ENCODE results near the gene PARVB.

PARVB gene

DNA sequence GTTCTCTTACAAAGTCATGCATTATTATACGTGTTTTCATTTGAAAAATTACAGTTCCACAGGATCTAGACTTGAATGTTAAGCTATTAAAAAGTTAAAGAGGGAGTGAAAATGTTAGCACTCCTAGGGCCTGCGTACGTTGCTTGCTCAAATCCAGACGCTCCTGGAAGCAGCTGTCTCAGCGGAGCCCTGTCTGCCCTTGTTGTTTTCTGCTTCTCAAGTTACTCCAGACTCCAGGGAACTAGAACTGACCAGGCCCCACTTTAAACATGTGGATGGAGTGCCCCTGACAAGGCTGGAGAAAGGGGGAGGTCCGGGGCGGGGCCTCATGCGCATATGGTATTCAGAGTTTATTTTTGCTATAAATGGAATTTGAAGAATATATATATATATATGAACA lies 9.6 kb downstream of the PARVB start:
- no peak overlapping the region for H3K9ac ChIP-seq (ENCODE audit: insufficient read length, low read depth)
- H3K9me3 ChIP-seq (ENCODE audit: insufficient read depth, low read length) = no peaks in the 10 kb centered on the region
- H3K4me1 ChIP-seq (ENCODE audit: insufficient read depth, insufficient read length) = peaks cover 5% of the 10 kb centered on the region
- no peak for DNase-seq (ENCODE audit: low read depth, low spot score)
- no peak overlapping the region for H3K4me3 ChIP-seq (ENCODE audit: insufficient read length, low read depth)
- H3K27me3 ChIP-seq (ENCODE audit: insufficient read depth, insufficient read length) = no peaks in the 10 kb centered on the region
- TF ChIP-seq YY1 (IDR thresholded peaks at IDR 0.05; ENCODE audit: insufficient read depth, insufficient read length) (no peak), ZNF274 (IDR thresholded peaks at IDR 0.05; ENCODE audit: low read depth, low read length) (no peak), SUZ12 (IDR thresholded peaks at IDR 0.05; ENCODE audit: extremely low read depth, insufficient read depth, insufficient read length) (no peak)
- no peaks in the 10 kb centered on the region for H3K36me3 ChIP-seq (ENCODE audit: insufficient read depth, insufficient read length, low read length)

GRCh38 chr22:44037519-44038375 lies 13.6 kb downstream of the PARVB start:
- Histone ChIP-seq H3K4me1 (ENCODE audit: insufficient read depth, insufficient read length) (no peaks in the 10 kb centered on the region), H3K36me3 (ENCODE audit: insufficient read depth, insufficient read length, low read length) (no peaks in the 10 kb centered on the region), H3K4me3 (ENCODE audit: insufficient read length, low read depth) (no peak overlapping the region), H3K27me3 (ENCODE audit: insufficient read depth, insufficient read length) (no peaks in the 10 kb centered on the region), H3K9ac (ENCODE audit: insufficient read length, low read depth) (no peak overlapping the region), H3K9me3 (ENCODE audit: insufficient read depth, low read length) (no peaks in the 10 kb centered on the region)
- DNase-seq (ENCODE audit: low read depth, low spot score) = no peak
- TF ChIP-seq SUZ12 (IDR thresholded peaks at IDR 0.05; ENCODE audit: extremely low read depth, insufficient read depth, insufficient read length) (no peak), YY1 (IDR thresholded peaks at IDR 0.05; ENCODE audit: insufficient read depth, insufficient read length) (no peak), ZNF274 (IDR thresholded peaks at IDR 0.05; ENCODE audit: low read depth, low read length) (no peak)

DNA sequence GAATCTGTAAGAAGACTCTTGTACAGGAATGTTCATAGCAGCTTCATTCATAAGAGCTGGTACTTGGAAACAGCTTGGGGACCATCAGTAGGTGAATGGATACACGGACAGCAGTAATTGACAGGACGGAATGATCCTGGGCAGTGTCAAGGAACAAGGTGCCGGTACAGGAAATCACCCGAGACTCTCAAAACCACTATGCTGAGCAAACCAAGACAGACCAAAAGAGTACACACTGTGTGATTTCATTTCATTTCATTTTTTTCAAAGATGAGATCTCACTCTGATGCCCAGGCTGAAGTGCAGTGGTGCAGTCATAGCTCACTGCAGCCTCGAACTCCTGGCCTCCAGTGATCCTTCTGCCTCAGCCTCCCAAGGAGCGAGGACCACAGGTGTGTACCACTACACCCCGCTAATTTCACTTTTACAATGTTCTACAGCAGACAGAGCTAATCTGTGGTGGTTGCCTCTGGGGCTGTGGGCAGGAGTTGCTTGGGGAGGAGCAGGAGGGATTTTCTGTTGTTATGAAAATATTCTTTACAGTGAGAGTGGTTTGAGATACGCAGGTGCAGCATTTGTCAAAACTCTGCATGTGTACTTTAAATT lies 15.6 kb downstream of the PARVB start:
- TF ChIP-seq ZNF274 (IDR thresholded peaks at IDR 0.05; ENCODE audit: low read depth, low read length) = no peak
- no peak for TF ChIP-seq SUZ12 (IDR thresholded peaks at IDR 0.05; ENCODE audit: extremely low read depth, insufficient read depth, insufficient read length)
- TF ChIP-seq YY1 (IDR thresholded peaks at IDR 0.05; ENCODE audit: insufficient read depth, insufficient read length) = no peak
- H3K27me3 ChIP-seq (ENCODE audit: insufficient read depth, insufficient read length) = no peaks in the 10 kb centered on the region
- DNase-seq (ENCODE audit: low read depth, low spot score) = no peak
- H3K4me3 ChIP-seq (ENCODE audit: insufficient read length, low read depth) = no peak overlapping the region
- H3K9ac ChIP-seq (ENCODE audit: insufficient read length, low read depth) = no peak overlapping the region
- H3K4me1 ChIP-seq (ENCODE audit: insufficient read depth, insufficient read length) = no peaks in the 10 kb centered on the region
- no peaks in the 10 kb centered on the region for H3K9me3 ChIP-seq (ENCODE audit: insufficient read depth, low read length)
- no peaks in the 10 kb centered on the region for H3K36me3 ChIP-seq (ENCODE audit: insufficient read depth, insufficient read length, low read length)

DNA sequence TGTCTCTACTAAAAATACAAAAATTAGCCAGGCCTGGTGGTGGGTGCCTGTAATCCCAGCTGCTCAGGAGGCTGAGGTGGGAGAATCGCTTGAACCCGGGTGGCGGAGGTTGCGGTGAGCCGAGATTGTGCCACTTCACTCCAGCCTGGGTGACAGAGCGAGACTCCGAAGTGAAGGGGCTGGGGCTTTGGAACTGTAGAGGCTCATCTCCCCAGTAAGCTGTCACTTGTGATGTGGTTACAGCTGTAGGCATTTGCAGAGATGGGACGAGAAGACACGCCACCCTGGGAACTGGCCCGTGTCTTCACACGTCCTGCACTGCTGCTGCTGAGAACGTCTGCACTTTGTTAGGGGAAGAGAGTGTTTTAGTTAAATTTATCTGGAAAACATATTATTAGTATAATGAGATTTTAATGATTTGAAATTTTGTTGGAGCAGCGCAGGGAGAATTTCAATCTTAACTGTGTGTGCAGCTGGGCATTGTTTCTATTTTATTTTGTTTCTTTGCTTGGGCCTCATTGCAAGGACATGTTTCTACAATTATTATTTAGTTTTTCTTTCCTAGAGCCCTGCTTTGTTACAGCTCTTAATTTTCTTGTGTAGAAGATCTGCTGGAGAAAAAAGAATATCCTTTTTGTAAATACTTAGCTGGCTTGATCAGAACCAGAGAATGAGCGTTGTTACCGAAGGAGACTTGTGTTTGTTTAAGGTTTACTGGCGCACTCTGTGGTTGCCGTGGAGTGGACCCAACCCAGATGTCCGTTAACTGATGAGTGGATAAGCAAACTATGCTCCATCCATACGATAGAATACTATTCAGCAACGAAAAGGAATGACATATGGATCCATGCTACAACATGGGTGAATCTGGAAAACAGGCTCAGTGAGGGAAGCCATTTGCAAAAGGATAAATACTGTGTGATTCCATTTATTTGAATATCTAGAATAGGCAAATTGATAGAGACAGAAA lies 18.4 kb downstream of the PARVB start:
- no peaks in the 10 kb centered on the region for H3K9me3 ChIP-seq (ENCODE audit: insufficient read depth, low read length)
- H3K36me3 ChIP-seq (ENCODE audit: insufficient read depth, insufficient read length, low read length) = no peaks in the 10 kb centered on the region
- H3K9ac ChIP-seq (ENCODE audit: insufficient read length, low read depth) = no peak overlapping the region
- no peak for DNase-seq (ENCODE audit: low read depth, low spot score)
- no peak overlapping the region for H3K4me3 ChIP-seq (ENCODE audit: insufficient read length, low read depth)
- peaks cover 8% of the 10 kb centered on the region for H3K4me1 ChIP-seq (ENCODE audit: insufficient read depth, insufficient read length)
- TF ChIP-seq YY1 (IDR thresholded peaks at IDR 0.05; ENCODE audit: insufficient read depth, insufficient read length) (no peak), SUZ12 (IDR thresholded peaks at IDR 0.05; ENCODE audit: extremely low read depth, insufficient read depth, insufficient read length) (no peak)
- H3K27me3 ChIP-seq (ENCODE audit: insufficient read depth, insufficient read length) = no peaks in the 10 kb centered on the region

GRCh38 chr22:44045145-44045544 lies 21.0 kb downstream of the PARVB start:
- H3K9ac ChIP-seq (ENCODE audit: insufficient read length, low read depth) = no peak overlapping the region

DNA sequence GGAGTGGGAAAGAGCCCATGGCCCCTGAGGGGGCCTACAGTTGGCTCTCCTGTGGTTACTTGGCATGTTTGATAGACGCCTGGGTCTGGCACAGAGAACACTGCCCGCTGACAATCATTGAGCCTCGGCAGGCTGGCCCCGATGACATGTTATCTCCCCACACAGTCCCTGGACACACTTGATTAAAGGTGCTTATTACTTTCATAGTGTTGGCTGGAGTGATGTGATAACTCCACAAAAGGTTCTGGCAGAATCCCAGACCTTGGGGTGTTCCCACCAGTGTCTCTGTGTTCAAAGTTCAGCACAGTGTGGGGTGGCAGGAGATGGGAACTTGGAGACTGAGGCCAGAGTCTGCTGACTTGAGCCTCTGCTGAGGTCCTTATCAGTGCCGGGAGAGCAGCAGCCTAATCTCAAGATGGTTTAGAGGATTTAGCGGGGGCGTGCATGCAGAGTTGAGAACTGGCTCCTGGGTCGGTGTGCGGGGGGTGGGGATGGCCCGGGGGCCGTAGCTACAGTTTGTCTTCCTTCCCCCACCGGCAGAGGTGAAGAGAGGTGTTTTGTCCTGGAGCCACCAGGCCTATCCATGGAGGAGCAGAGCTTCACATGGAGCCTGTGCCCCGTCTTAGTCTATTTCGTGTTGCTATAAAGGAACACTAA lies 22.5 kb downstream of the PARVB start:
- DNase-seq (ENCODE audit: low read depth, low spot score) = no peak
- Histone ChIP-seq H3K9me3 (ENCODE audit: insufficient read depth, low read length) (no peaks in the 10 kb centered on the region), H3K27me3 (ENCODE audit: insufficient read depth, insufficient read length) (peaks cover 5% of the 10 kb centered on the region), H3K36me3 (ENCODE audit: insufficient read depth, insufficient read length, low read length) (no peaks in the 10 kb centered on the region), H3K4me3 (ENCODE audit: insufficient read length, low read depth) (no peak overlapping the region), H3K4me1 (ENCODE audit: insufficient read depth, insufficient read length) (peaks cover 8% of the 10 kb centered on the region), H3K9ac (ENCODE audit: insufficient read length, low read depth) (no peak overlapping the region)
- TF ChIP-seq ZNF274 (IDR thresholded peaks at IDR 0.05; ENCODE audit: low read depth, low read length) = no peak
- no peak for TF ChIP-seq YY1 (IDR thresholded peaks at IDR 0.05; ENCODE audit: insufficient read depth, insufficient read length)
- no peak for TF ChIP-seq SUZ12 (IDR thresholded peaks at IDR 0.05; ENCODE audit: extremely low read depth, insufficient read depth, insufficient read length)

More at GRCh38 chr22:44045145-44045544, 21.0 kb downstream of the PARVB start:
- TF ChIP-seq SUZ12 (IDR thresholded peaks at IDR 0.05; ENCODE audit: extremely low read depth, insufficient read depth, insufficient read length) (no peak), ZNF274 (IDR thresholded peaks at IDR 0.05; ENCODE audit: low read depth, low read length) (no peak), YY1 (IDR thresholded peaks at IDR 0.05; ENCODE audit: insufficient read depth, insufficient read length) (no peak)
- H3K4me3 ChIP-seq (ENCODE audit: insufficient read length, low read depth) = no peak overlapping the region
- DNase-seq (ENCODE audit: low read depth, low spot score) = no peak
- no peaks in the 10 kb centered on the region for H3K27me3 ChIP-seq (ENCODE audit: insufficient read depth, insufficient read length)
- H3K4me1 ChIP-seq (ENCODE audit: insufficient read depth, insufficient read length) = peaks cover 8% of the 10 kb centered on the region
- H3K36me3 ChIP-seq (ENCODE audit: insufficient read depth, insufficient read length, low read length) = no peaks in the 10 kb centered on the region
- no peaks in the 10 kb centered on the region for H3K9me3 ChIP-seq (ENCODE audit: insufficient read depth, low read length)

All from NT2/D1 (cell line).